Smooth muscle cell (in vitro differentiated cells): ENCODE measurements around the gene ZNF611. TPM values are rescaled to one million over a fixed set of nuclear protein-coding genes. Genes with fewer than 3 reads are reported as not detected.
"Not testable (repeated sequence)": the region's sequence is repeated elsewhere in the genome, so short reads cannot be mapped to it uniquely, and the experiment has no call there.

Experiments
- DNase-seq: peaks from one replicate; lab custom pipeline; 2025; ENCODE audit not compliant: unreplicated experiment; lab: John Stamatoyannopoulos, UW
- H2AFZ ChIP-seq: fragments of 200-600 bp; sonication (generic); 2 replicates; pipeline ENCODE4 v1.6.0; 2016; ENCODE audit warnings: antibody characterized with exemption, low read depth, mild to moderate bottlenecking
- H3F3A ChIP-seq: fragments of 200-600 bp; sonication (generic); 2 replicates; pipeline ENCODE4 v1.6.0; 2017; ENCODE audit warnings: antibody characterized with exemption, low read depth
- H3K27ac ChIP-seq: fragments of 200-600 bp; sonication (generic); 2 replicates; pipeline ENCODE4 v1.5.1; 2016; ENCODE audit warnings: low read depth, mild to moderate bottlenecking
- H3K27me3 ChIP-seq: fragments of 200-600 bp; sonication (generic); 2 replicates; pipeline ENCODE4 v1.6.1; 2016; ENCODE audit warnings: low read depth, mild to moderate bottlenecking
- H3K36me3 ChIP-seq: fragments of 200-600 bp; sonication (generic); 2 replicates; pipeline ENCODE4 v1.5.1; 2016; ENCODE audit warnings: low read depth
- H3K4me1 ChIP-seq: fragments of 200-600 bp; sonication (generic); 2 replicates; pipeline ENCODE4 v1.5.1; 2016; ENCODE audit warnings: low read depth
- H3K4me2 ChIP-seq: fragments of 200-600 bp; sonication (generic); 2 replicates; pipeline ENCODE4 v1.6.0; 2016; ENCODE audit warnings: mild to moderate bottlenecking
- H3K4me3 ChIP-seq: fragments of 200-600 bp; sonication (generic); 2 replicates; pipeline ENCODE4 v1.5.1; 2016; ENCODE audit warnings: mild to moderate bottlenecking
- H3K79me2 ChIP-seq: fragments of 200-600 bp; sonication (generic); 2 replicates; pipeline ENCODE4 v1.6.0; 2016; ENCODE audit warnings: low read depth, mild to moderate bottlenecking
- H3K9ac ChIP-seq: fragments of 200-600 bp; sonication (generic); 2 replicates; pipeline ENCODE4 v1.6.0; 2016; ENCODE audit warnings: low read depth
- H3K9me3 ChIP-seq: fragments of 200-600 bp; sonication (generic); replicated peaks from 2 replicates; pipeline ENCODE4 v1.5.1; 2016; ENCODE audit warnings: low read depth
- H4K20me1 ChIP-seq: fragments of 200-600 bp; sonication (generic); 2 replicates; pipeline ENCODE4 v1.6.0; 2016; ENCODE audit warnings: low read depth
- CTCF ChIP-seq: fragments of 200-600 bp; sonication (generic); IDR thresholded peaks from 2 replicates; pipeline ENCODE4 v1.5.1; 2017; ENCODE audit warnings: borderline replicate concordance, mild to moderate bottlenecking, antibody characterized with exemption; ENCODE audit not compliant: insufficient read depth, poor library complexity, severe bottlenecking
- WGBS: methylation state at CpG from one replicate; pipeline ENCODE4 v1.1.7; 2016; ENCODE audit warnings: low lambda C conversion rate; 5-methylcytosine and 5-hydroxymethylcytosine counted together
- polyA plus RNA-seq: library from polyadenylated mRNA; unstranded; fragments of >200 nt; fragmentation: Nextera tagmentation; extraction: Ambion mirVana; gene quantifications from 2 replicates; pipeline ENCODE4 v1.2.1, GENCODE V29; 2016
- total RNA-seq: library from RNA; depleted of rRNA; stranded (reverse); fragments of >200 nt; gene quantifications from 2 replicates; pipeline ENCODE4 v1.2.3, GENCODE V29; 2014

Gene ZNF611
- total and polyA plus RNA-seq, 2 experiments from 2014 or later: 10.1 to 15.3 TPM

GRCh38 chr19:52679598-52679997 lies 55.2 kb downstream of the ZNF611 start:
- H3K4me3 ChIP-seq: no peak overlapping the region
- H3K4me2 ChIP-seq: no peak overlapping the region
- H3K36me3 ChIP-seq: no peaks in the 10 kb centered on the region
- no peaks in the 10 kb centered on the region for H3K27me3 ChIP-seq
- no peaks in the 10 kb centered on the region for H3F3A ChIP-seq
- no peak overlapping the region for H2AFZ ChIP-seq
- H3K27ac ChIP-seq: no peak overlapping the region
- peaks cover 55% of the 10 kb centered on the region for H4K20me1 ChIP-seq
- H3K9me3 ChIP-seq: no peaks in the 10 kb centered on the region
- TF ChIP-seq CTCF: no peak
- DNase-seq: no peak
- 92% methylated on average over 5 of the region's 5 CpGs for WGBS
- no peak overlapping the region for H3K9ac ChIP-seq
- peaks cover 87% of the 10 kb centered on the region for H3K79me2 ChIP-seq
- no peaks in the 10 kb centered on the region for H3K4me1 ChIP-seq

GRCh38 chr19:52675239-52675638 lies 59.6 kb downstream of the ZNF611 start:
- peaks cover 40% of the 10 kb centered on the region for H4K20me1 ChIP-seq
- 82% methylated on average over 6 of the region's 6 CpGs for WGBS

GRCh38 chr19:52673014-52673413 lies 61.8 kb downstream of the ZNF611 start:
- no peak overlapping the region for H3K9ac ChIP-seq
- no peaks in the 10 kb centered on the region for H3K27me3 ChIP-seq
- 95% methylated on average over 4 of the region's 4 CpGs for WGBS
- H3K9me3 ChIP-seq: no peaks in the 10 kb centered on the region
- no peaks in the 10 kb centered on the region for H3K36me3 ChIP-seq
- H2AFZ ChIP-seq: no peak overlapping the region
- H3K79me2 ChIP-seq: peaks cover 86% of the 10 kb centered on the region
- H3K4me1 ChIP-seq: no peaks in the 10 kb centered on the region
- no peaks in the 10 kb centered on the region for H3F3A ChIP-seq
- no peak overlapping the region for H3K4me2 ChIP-seq
- no peak overlapping the region for H3K27ac ChIP-seq
- H3K4me3 ChIP-seq: no peak overlapping the region
- TF ChIP-seq CTCF: no peak
- no peak for DNase-seq
- H4K20me1 ChIP-seq: peaks cover 20% of the 10 kb centered on the region

More at GRCh38 chr19:52675239-52675638, 59.6 kb downstream of the ZNF611 start:
- H3K79me2 ChIP-seq: peaks cover 89% of the 10 kb centered on the region
- H3K27me3 ChIP-seq, H2AFZ ChIP-seq, H3K36me3 ChIP-seq, H3K4me2 ChIP-seq, H3K4me1 ChIP-seq, H3K9ac ChIP-seq, H3K4me3 ChIP-seq, H3F3A ChIP-seq, DNase-seq, H3K9me3 ChIP-seq: not testable (repeated sequence)
- peak overlapping the region; percentile 24 for H3K27ac ChIP-seq

GRCh38 chr19:52670046-52670445 lies 64.8 kb downstream of the ZNF611 start:
- no peak for DNase-seq
- WGBS: 81% methylated on average over 4 of the region's 4 CpGs
- no peak for TF ChIP-seq CTCF
- H2AFZ ChIP-seq: no peak overlapping the region
- no peak overlapping the region for H3K4me3 ChIP-seq
- no peaks in the 10 kb centered on the region for H3K36me3 ChIP-seq
- peaks cover 90% of the 10 kb centered on the region for H3K79me2 ChIP-seq
- H3K9ac ChIP-seq: no peak overlapping the region
- H3K4me1 ChIP-seq: peaks cover 4% of the 10 kb centered on the region
- no peaks in the 10 kb centered on the region for H3K27me3 ChIP-seq
- H3F3A ChIP-seq: no peaks in the 10 kb centered on the region
- H4K20me1 ChIP-seq: peaks cover 18% of the 10 kb centered on the region
- H3K27ac ChIP-seq: peak overlapping the region; percentile 92
- no peak overlapping the region for H3K4me2 ChIP-seq
- no peaks in the 10 kb centered on the region for H3K9me3 ChIP-seq
